NOMO-1 (cell line): ENCODE data around the gene TEC.
"Not testable (repeated sequence)": the region's sequence is repeated elsewhere in the genome, so short reads cannot be mapped to it uniquely, and the experiment has no call there.

Experiments used
- DNase-seq, 2 experiments: peaks; one replicate each; lab custom pipeline; 2025; ENCODE audit not compliant: unreplicated experiment in 2 of 2; lab: John Stamatoyannopoulos, UW

TEC gene

DNA sequence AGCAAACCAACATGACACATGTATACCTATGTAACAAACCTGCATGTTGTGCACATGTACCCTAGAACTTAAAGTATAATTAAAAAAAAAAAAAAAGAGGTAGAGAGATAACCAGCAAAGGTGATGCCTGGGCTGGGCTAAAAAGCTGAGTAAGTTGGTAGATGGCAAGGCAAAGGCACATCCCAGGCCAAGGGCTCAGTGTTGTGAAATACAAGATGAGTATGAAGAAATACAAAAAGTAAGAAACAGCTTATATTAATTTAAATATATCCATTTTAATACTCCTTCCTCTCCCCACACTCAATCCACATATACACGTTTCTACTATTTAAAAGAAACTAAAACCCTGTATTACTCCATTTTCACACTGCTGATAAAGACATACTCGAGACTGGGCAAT lies 25.8 kb downstream of the TEC start:
- no peak for DNase-seq

GRCh38 chr4:48243429-48243828 lies 26.2 kb downstream of the TEC start:
- no peak for DNase-seq

- DNase-seq: no peak
Measured at GRCh38 chr4:48242511-48243195, 27.0 kb downstream of the TEC start.

DNA sequence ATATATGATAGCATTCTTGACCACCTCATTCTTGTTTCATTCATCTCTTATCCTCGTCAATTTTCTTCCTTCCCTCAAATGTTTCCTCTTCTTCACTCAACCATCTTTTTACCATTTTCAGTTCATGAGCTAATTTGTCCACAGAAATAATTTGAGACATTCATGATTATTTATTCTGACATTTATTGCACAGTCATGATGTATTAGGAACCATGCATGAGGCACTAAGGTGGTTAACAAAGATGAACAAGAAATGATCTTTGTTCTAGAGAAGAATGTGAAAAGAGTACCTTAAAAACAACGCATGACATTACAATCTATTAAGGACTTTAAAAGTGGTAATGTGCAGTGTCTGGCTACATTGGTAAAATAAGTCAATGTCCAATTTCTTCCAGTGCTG lies 27.9 kb downstream of the TEC start:
- DNase-seq: no peak

GRCh38 chr4:48237996-48238645 lies 31.5 kb downstream of the TEC start:
- DNase-seq: no peak

GRCh38 chr4:48235050-48235449 lies 34.6 kb downstream of the TEC start:
- no peak for DNase-seq

DNA sequence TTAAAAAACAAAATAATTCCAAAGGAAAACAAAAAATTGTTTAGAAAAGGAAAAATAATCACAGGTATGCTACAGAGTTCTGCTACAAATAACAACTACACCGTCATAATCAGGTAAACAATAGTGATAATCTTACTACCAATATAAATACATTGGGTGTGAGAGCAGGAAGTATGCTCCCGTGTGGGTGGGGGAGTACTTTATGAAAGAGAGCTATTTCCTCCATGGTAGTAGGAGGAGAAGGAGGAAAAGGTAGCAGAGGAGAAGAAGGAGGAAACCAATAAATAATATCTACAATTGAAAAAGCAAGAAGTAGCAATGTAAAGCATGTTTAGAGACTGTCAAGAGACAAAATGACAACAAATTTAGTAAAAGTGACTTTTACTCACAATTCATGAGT lies 35.1 kb downstream of the TEC start:
- no peak for DNase-seq

GRCh38 chr4:48228949-48229348 lies 40.7 kb downstream of the TEC start:
- no peak for DNase-seq

- peak; percentile 70 to 91 for DNase-seq
Measured at GRCh38 chr4:48227662-48228061, 42.0 kb downstream of the TEC start.

GRCh38 chr4:48226199-48226598 lies 43.4 kb downstream of the TEC start:
- no peak for DNase-seq

DNA sequence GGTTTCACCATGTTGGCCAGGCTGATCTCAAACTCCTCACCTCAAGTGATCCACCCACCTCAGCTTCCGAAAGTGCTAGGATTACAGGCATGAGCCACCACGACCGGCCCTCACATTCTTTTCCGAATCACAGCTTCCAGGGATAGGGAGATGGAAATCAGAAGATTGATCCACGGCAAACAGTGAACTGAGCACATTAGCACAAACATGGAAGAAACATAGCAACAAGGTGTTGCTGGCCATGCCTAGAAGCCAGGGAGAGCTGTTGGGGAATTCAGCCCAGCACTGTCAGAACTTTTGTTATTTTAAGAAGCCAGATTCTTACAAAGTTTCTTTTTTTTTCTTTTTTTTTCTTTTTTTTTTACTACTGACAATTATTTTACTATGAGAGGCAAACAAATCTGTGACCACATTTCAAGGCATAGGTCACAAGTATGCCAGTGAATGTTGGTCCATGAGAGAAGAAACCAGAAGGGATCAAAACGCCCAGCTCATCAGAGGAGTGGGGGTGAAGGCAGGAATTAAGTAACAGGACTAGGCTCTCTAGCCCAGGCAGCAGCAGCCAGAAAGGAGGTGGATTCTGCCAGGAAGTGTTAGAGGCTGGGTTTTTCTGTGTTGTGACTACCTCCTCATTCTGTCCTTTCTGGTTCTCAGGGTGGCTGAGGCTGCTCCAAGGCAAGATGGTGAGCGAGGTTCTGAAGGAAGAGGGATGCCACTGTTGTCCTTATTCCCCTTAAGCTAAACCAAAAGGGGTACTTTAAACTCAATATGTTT lies 44.1 kb downstream of the TEC start:
- no peak for DNase-seq

DNA sequence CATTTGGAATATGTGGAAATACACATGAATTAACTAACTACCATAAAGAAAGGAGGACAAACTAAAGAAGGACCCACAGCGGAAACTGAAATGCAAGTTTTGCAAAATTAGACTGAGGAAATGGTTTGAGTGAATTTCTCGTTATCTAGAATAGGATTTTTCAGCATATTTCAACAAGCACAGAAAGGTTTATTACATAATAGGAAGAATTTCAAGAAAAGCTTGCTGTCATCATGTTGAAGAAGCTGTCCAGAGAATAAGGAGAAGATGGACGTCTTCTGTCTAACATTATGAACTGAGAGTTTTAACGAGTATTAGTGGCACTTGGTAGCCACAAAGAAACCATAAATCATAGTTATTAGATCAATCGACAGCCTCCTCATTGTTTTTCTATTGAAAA lies 45.0 kb downstream of the TEC start:
- peak in 1 of 2 experiments; percentile 45 for DNase-seq

DNA sequence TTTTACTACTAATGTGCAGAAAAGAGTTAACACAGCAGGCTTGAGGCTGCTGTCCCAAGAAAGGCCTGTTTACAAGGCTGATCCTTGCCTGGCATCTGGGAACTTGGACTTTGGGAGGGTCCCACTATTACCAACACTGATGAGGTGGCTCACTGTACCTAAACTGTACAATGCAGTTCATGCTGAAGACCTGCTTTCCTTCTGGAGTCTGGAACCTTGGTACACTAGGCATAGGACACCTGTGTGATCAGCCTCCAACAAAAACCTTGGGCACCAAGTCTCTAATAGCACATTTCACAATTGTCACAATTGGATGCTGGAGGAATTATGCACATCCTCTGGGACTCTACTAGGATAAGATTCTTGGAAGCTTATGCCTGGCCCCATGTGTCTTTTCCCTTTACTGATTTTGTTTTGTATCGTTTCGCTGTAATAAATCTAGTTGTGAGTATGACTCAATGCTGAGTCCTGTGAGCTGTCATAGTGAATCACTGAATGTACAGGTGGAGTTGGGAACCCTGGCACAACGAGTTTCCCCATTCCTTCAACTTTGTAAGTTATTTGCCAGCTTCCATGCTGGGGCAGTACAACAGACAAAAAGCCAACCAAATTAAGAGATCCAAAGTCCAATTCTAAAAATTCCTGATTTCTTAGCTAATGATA lies 45.9 kb downstream of the TEC start:
- DNase-seq: no peak

GRCh38 chr4:48222491-48222890 lies 47.1 kb downstream of the TEC start:
- DNase-seq: no peak

- not testable (repeated sequence) for DNase-seq
Measured at GRCh38 chr4:48219430-48219829, 50.2 kb downstream of the TEC start.

DNA sequence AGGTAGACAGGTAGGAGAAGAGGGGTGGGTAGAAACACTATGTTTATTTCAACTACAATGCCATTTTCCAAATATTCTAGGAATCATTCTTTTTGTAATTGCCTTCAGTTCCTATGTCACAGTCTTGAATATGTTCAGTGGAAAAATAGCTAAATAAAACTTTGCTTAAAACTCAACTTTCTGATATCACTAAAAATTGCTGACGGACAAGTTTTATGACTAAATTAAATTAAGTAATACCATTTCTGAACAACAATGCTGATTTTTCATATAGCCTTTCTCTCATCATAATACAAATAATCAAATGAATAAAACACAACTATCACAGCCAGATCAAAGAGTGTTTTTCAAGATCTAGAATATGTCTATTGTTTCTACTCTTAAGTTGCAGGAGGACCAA lies 53.1 kb downstream of the TEC start:
- DNase-seq: no peak

GRCh38 chr4:48215977-48216376 lies 53.7 kb downstream of the TEC start:
- no peak for DNase-seq

GRCh38 chr4:48212165-48212564 lies 57.5 kb downstream of the TEC start:
- DNase-seq: peak; percentile 59 to 95

GRCh38 chr4:48210966-48211328 lies 58.7 kb downstream of the TEC start:
- DNase-seq: no peak

- DNase-seq: no peak
Measured at GRCh38 chr4:48205626-48206025, 64.0 kb downstream of the TEC start.

DNA sequence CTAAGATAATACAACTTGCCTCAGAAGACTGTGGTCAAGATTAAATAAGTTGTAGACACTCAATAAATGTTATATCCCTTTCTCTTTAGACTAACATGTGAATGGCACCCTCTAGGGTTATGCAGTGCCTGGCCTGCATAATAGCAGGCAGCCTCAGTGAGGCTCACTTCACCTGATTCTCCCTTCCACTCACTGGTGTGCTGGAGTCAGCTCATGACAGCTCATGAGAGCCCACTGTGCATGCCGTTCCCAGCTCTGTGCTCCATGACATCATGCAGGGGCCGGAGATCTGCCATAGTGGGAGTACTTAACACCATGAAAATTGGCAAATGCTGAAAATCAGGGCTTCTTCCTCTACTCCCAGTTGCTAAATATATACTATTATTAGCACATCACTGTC lies 64.5 kb downstream of the TEC start:
- DNase-seq: no peak
